HG02938 (cell line): ENCODE results near the gene PFKP.

Experiments used
- ATAC-seq: cut with Tn5 transposase; IDR thresholded peaks from one replicate; pipeline ENCODE4 v1.9.1; 2021; ENCODE audit warnings: mild to moderate bottlenecking, moderate library complexity; ENCODE audit not compliant: unreplicated experiment

The PFKP gene

GRCh38 chr10:3129581-3130340 lies 62.4 kb downstream of the PFKP start:
- no peak for ATAC-seq

- ATAC-seq: no peak
Observed at GRCh38 chr10:3131098-3131497, 63.8 kb downstream of the PFKP start.

GRCh38 chr10:3132036-3133025 lies 65.0 kb downstream of the PFKP start:
- no peak for ATAC-seq

- ATAC-seq: no peak
Observed at GRCh38 chr10:3133948-3134347, 66.6 kb downstream of the PFKP start.

- no peak for ATAC-seq
Observed at GRCh38 chr10:3135006-3135405, 67.7 kb downstream of the PFKP start.

- no peak for ATAC-seq
Observed at GRCh38 chr10:3136336-3136735, 69.0 kb downstream of the PFKP start.

GRCh38 chr10:3136763-3137611 lies 69.6 kb downstream of the PFKP start:
- ATAC-seq: no peak

GRCh38 chr10:3137958-3138726 lies 70.8 kb downstream of the PFKP start:
- no peak for ATAC-seq

- ATAC-seq: no peak
Observed at GRCh38 chr10:3139216-3139910, 72.0 kb downstream of the PFKP start.

- no peak for ATAC-seq
Observed at GRCh38 chr10:3140280-3140679, 72.9 kb downstream of the PFKP start.

- ATAC-seq: no peak
Observed at GRCh38 chr10:3141351-3142005, 74.1 kb downstream of the PFKP start.

GRCh38 chr10:3142146-3142875 lies 75.0 kb downstream of the PFKP start:
- no peak for ATAC-seq

- ATAC-seq: no peak
Observed at GRCh38 chr10:3143366-3143765, 76.0 kb downstream of the PFKP start.

- no peak for ATAC-seq
Observed at GRCh38 chr10:3143791-3144434, 76.6 kb downstream of the PFKP start.

GRCh38 chr10:3145366-3145765 lies 78.0 kb downstream of the PFKP start:
- ATAC-seq: no peak

GRCh38 chr10:3146289-3146688 lies 78.9 kb downstream of the PFKP start:
- no peak for ATAC-seq

- ATAC-seq: no peak
Observed at GRCh38 chr10:3147117-3147820, 79.9 kb downstream of the PFKP start.
